Left colon (tissue), 2 donors: ENCODE results near the gene COX19. TPM values are rescaled to one million over a fixed set of nuclear protein-coding genes. Genes with fewer than 3 reads are reported as not detected.
"Not testable (repeated sequence)": the region's sequence is repeated elsewhere in the genome, so short reads cannot be mapped to it uniquely, and the experiment has no call there.

Experiments used
- ATAC-seq: fragments of 200-7000 bp; cut with Tn5 transposase; one replicate; pipeline ENCODE4 v1.9.1; 2020; ENCODE audit warnings: mild to moderate bottlenecking, moderate library complexity
- DNase-seq, 2 donors: peaks; one replicate each; pipeline ENCODE4 v3.0.0-alpha.2; 2020
- intact Hi-C, 2 donors: fragments of 100-400 bp; cut with DNase I in 1 of 2; cut with micrococcal nuclease in 1 of 2; formaldehyde crosslinking; loops; one replicate each; pipeline versions ENCODE4 v1.11.2 to v1.14.0; 2022; cut with DNase I, micrococcal nuclease
- total RNA-seq, 2 donors: library from RNA; stranded (reverse); fragmentation: NEBNext Ultra II Directional; extraction: Animal tissue kit (Norgen Biotek cat#: 25700); gene quantifications; one replicate each; pipeline ENCODE4 v1.2.1, GENCODE V29; 2021
- donor health status: DM: no; HTN: no; CAD: no.
- donor health status: DM: yes; HTN: yes; CAD: no.

Gene COX19
- total RNA-seq, 2 donors from 2014 or later = 13.5 to 15.2 TPM

GRCh38 chr7:937856-938484 lies 37.4 kb downstream of the COX19 start:
- intact Hi-C loops = no loop called here
- DNase-seq = peak in 1 of 2 donors; percentile 11
- no peak for ATAC-seq

GRCh38 chr7:936386-937054 lies 38.8 kb downstream of the COX19 start:
- peak; percentile 25 for ATAC-seq
- intact Hi-C loops = no loop called here
- DNase-seq = peak; percentile 4 to 22

- intact Hi-C loops = no loop called here
- DNase-seq (peak in 1 of 2 donors; percentile 3), ATAC-seq (peak; percentile 9)
Observed at GRCh38 chr7:935874-936385, 39.4 kb downstream of the COX19 start.

GRCh38 chr7:935164-935873 lies 40.0 kb downstream of the COX19 start:
- ATAC-seq (peak; percentile 11), DNase-seq (peak; percentile 3 to 25)
- intact Hi-C loops = no loop called here

GRCh38 chr7:934469-935163 lies 40.7 kb downstream of the COX19 start:
- intact Hi-C loops = no loop called here
- ATAC-seq (no peak), DNase-seq (peak; percentile 7 to 12)

GRCh38 chr7:932651-932975 lies 42.7 kb downstream of the COX19 start:
- intact Hi-C loops = no loop called here
- DNase-seq (peak; percentile 3 to 18), ATAC-seq (no peak)

- ATAC-seq (no peak), DNase-seq (peak; percentile 3 to 21)
- intact Hi-C loops = no loop called here
Observed at GRCh38 chr7:931871-932650, 43.3 kb downstream of the COX19 start.

GRCh38 chr7:930975-931758 lies 44.2 kb downstream of the COX19 start:
- DNase-seq (peak; percentile 2 to 17), ATAC-seq (no peak)
- intact Hi-C loops = no loop called here

GRCh38 chr7:929311-929711 lies 46.0 kb downstream of the COX19 start:
- intact Hi-C loops = no loop called here
- DNase-seq (peak in 1 of 2 donors; percentile 24), ATAC-seq (no peak)

- ATAC-seq (peak; percentile 26), DNase-seq (peak; percentile 61 to 69)
- intact Hi-C loops = no loop called here
Observed at GRCh38 chr7:927031-927671, 48.2 kb downstream of the COX19 start.

GRCh38 chr7:926061-927030 lies 49.0 kb downstream of the COX19 start:
- intact Hi-C loops = no loop called here
- DNase-seq (peak; percentile 88 to 94), ATAC-seq (peak; percentile 72)

- ATAC-seq (peak; percentile 26), DNase-seq (peak; percentile 80 to 89)
- intact Hi-C loops = no loop called here
Observed at GRCh38 chr7:925601-926000, 49.7 kb downstream of the COX19 start.

- ATAC-seq = no peak
- intact Hi-C loops = no loop called here
- DNase-seq = peak; percentile 46 to 53
Observed at GRCh38 chr7:924541-925231, 50.7 kb downstream of the COX19 start.

- DNase-seq = peak; percentile 25 to 53
- ATAC-seq, intact Hi-C loops: not testable (repeated sequence)
Observed at GRCh38 chr7:924042-924441, 51.3 kb downstream of the COX19 start.

- peak; percentile 92 to 94 for DNase-seq
- intact Hi-C loops = no loop called here
- ATAC-seq = peak; percentile 52
Observed at GRCh38 chr7:923108-924041, 52.0 kb downstream of the COX19 start.
